ENCODE data around the gene TKFC. TPM values are rescaled to one million over a fixed set of nuclear protein-coding genes. Genes with fewer than 3 reads are reported as not detected.

TKFC gene
- total and polyA plus RNA-seq, 2 experiments from 2014 or later: 39.8 to 44.6 TPM

DNA sequence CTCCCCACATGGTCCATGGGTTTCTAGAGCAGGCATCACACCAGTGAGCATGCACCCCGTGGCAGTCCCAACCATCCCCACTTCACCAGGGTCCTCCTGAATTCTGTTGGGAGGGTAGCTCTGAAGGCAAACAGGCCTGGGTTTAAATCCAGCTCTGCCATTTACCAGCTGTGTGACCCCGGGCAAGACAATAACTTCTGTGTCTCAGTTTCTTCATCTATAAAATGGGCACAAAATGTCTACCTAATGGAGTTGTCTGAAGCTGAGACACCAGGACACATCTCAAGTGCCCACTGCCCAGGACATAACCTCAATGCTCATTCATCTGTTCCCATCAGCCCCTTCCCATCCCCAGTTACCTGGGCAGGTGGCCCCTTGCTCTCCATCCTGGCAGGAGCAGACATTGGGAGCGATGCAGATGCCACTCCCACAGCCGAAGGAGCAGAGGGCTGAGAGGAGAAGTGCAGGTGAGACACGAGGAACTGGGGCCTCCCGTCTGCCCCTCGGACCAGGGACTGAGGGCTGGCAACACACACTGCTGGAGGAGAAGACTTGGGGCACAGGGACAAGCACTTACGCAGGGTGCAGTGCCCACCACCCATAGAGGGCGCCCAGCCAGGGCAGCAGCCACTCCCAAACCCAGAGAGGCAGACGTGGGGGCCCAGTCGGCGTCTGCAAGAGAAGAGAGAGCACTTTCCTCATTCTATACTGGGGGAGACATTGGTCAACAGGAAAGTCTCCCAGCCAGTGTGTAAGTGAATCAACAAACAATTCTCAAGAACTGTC is 41.9 kb upstream of the TKFC start:
- Histone ChIP-seq H3K4me1 (ENCODE audit: insufficient read depth) (peaks cover 5% of the 10 kb centered on the region; the same call in 1 of the 2 replicates), H3K9ac (no peak overlapping the region), H3K27me3 (replicated peaks; ENCODE audit: insufficient read depth) (no peaks in the 10 kb centered on the region), H3K4me2 (ENCODE audit: unreplicated experiment) (no peak overlapping the region), H3K27ac (no peak overlapping the region), H4K20me1 (ENCODE audit: insufficient read depth) (no peaks in the 10 kb centered on the region), H3K9me2 (ENCODE audit: insufficient read depth) (no peaks in the 10 kb centered on the region), H3F3A (ENCODE audit: insufficient read depth) (peaks cover 2% of the 10 kb centered on the region), H2AFZ (no peak overlapping the region), H3K36me3 (ENCODE audit: low read depth) (no peaks in the 10 kb centered on the region), H3K4me3 (no peak overlapping the region), H3K79me2 (ENCODE audit: insufficient read depth) (no peaks in the 10 kb centered on the region), H3K9me3 (ENCODE audit: low read depth) (no peaks in the 10 kb centered on the region)
- TF ChIP-seq EZH2 (IDR thresholded peaks at IDR 0.05; ENCODE audit: insufficient read depth, poor library complexity, severe bottlenecking) (no peak), EZH2phosphoT487 (IDR thresholded peaks at IDR 0.05; ENCODE audit: insufficient read depth, low read depth) (no peak)
- DNase-seq: no peak
- 82% methylated on average over 12 of the region's 12 CpGs for WGBS, 2 experiments (ENCODE audit: low coverage in 1 of 2, low lambda C conversion rate in 2 of 2, missing lambda C conversion rate in 2 of 2)
- in situ Hi-C loops (cut with MboI): no loop called here

DNA sequence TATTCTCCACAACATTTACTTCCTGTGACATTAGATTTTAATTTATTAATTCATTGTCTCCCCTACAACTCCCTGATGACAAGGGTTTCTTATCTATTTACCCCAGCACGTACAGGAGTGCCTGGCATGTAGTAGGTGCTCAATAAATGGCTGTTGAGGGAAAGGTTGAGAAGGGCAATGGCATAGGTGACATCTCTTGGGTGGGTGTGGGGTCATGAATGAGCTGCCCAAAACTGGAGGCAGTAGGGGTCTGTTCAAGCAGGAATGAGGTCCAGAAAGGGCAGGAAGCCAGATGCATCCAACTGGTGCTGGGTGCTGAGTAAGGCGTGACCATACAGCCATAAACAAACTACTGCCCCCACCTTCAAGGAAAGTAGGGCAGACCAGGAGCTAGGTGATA is 40.7 kb upstream of the TKFC start:
- in situ Hi-C loops (cut with MboI): no loop called here
- H3K79me2 ChIP-seq (ENCODE audit: insufficient read depth): no peaks in the 10 kb centered on the region
- 97 to 100% methylated on average over 2 of the region's 2 CpGs for WGBS, 2 experiments (ENCODE audit: low coverage in 1 of 2, low lambda C conversion rate in 2 of 2, missing lambda C conversion rate in 2 of 2)
- H3F3A ChIP-seq (ENCODE audit: insufficient read depth): peaks cover 15% of the 10 kb centered on the region
- DNase-seq: no peak
- H2AFZ ChIP-seq: no peak overlapping the region
- H3K36me3 ChIP-seq (ENCODE audit: low read depth): no peaks in the 10 kb centered on the region
- H3K9ac ChIP-seq: no peak overlapping the region
- no peak for TF ChIP-seq EZH2 (IDR thresholded peaks at IDR 0.05; ENCODE audit: insufficient read depth, poor library complexity, severe bottlenecking)
- no peak for TF ChIP-seq EZH2phosphoT487 (IDR thresholded peaks at IDR 0.05; ENCODE audit: insufficient read depth, low read depth)
- no peak overlapping the region for H3K4me3 ChIP-seq
- H3K9me2 ChIP-seq (ENCODE audit: insufficient read depth): no peaks in the 10 kb centered on the region
- no peaks in the 10 kb centered on the region for H3K9me3 ChIP-seq (ENCODE audit: low read depth)
- H3K27ac ChIP-seq: no peak overlapping the region
- H3K4me1 ChIP-seq (ENCODE audit: insufficient read depth): peaks cover 12% of the 10 kb centered on the region
- H3K4me2 ChIP-seq (ENCODE audit: unreplicated experiment): no peak overlapping the region
- no peaks in the 10 kb centered on the region for H4K20me1 ChIP-seq (ENCODE audit: insufficient read depth)
- H3K27me3 ChIP-seq (replicated peaks; ENCODE audit: insufficient read depth): no peaks in the 10 kb centered on the region

- 2 to 5% methylated on average over 41 to 55 of the region's 60 CpGs for WGBS, 2 experiments (ENCODE audit: low coverage in 1 of 2, low lambda C conversion rate in 2 of 2, missing lambda C conversion rate in 2 of 2)
- Histone ChIP-seq H3K9ac (peak overlapping the region; percentile 79), H3K79me2 (ENCODE audit: insufficient read depth) (no peaks in the 10 kb centered on the region), H3K4me1 (ENCODE audit: insufficient read depth) (peaks cover 28% of the 10 kb centered on the region), H3K9me2 (ENCODE audit: insufficient read depth) (no peaks in the 10 kb centered on the region), H2AFZ (peak overlapping the region; percentile 75), H3K27ac (no peak overlapping the region), H3K27me3 (replicated peaks; ENCODE audit: insufficient read depth) (no peaks in the 10 kb centered on the region), H4K20me1 (ENCODE audit: insufficient read depth) (no peaks in the 10 kb centered on the region), H3F3A (ENCODE audit: insufficient read depth) (peaks cover 32% of the 10 kb centered on the region), H3K9me3 (ENCODE audit: low read depth) (no peaks in the 10 kb centered on the region), H3K4me3 (peak overlapping the region; percentile 68), H3K36me3 (ENCODE audit: low read depth) (peaks cover 5% of the 10 kb centered on the region; the same call in 1 of the 2 replicates), H3K4me2 (ENCODE audit: unreplicated experiment) (peak overlapping the region; percentile 88)
- DNase-seq: peak; percentile 75
- TF ChIP-seq EZH2phosphoT487 (IDR thresholded peaks at IDR 0.05; ENCODE audit: insufficient read depth, low read depth): no peak
- in situ Hi-C loops (cut with MboI): no loop called here
Observed at GRCh38 chr11:61293867-61294716, 38.9 kb upstream of the TKFC start.

- H3K9me2 ChIP-seq (ENCODE audit: insufficient read depth): no peaks in the 10 kb centered on the region
- H3K4me2 ChIP-seq (ENCODE audit: unreplicated experiment): peak within 1 kb of the TSS; percentile 88
- H3K9ac ChIP-seq: peak within 1 kb of the TSS; percentile 79
- H3K36me3 ChIP-seq (ENCODE audit: low read depth): peaks cover 13% of the 10 kb centered on the region; the same call in 1 of the 2 replicates
- peak within 1 kb of the TSS; percentile 75 for H2AFZ ChIP-seq
- peaks cover 40% of the 10 kb centered on the region for H3F3A ChIP-seq (ENCODE audit: insufficient read depth)
- TF ChIP-seq EZH2 (IDR thresholded peaks at IDR 0.05; ENCODE audit: insufficient read depth, poor library complexity, severe bottlenecking) (no peak), EZH2phosphoT487 (IDR thresholded peaks at IDR 0.05; ENCODE audit: insufficient read depth, low read depth) (no peak)
- H3K4me1 ChIP-seq (ENCODE audit: insufficient read depth): peaks cover 28% of the 10 kb centered on the region
- 2 to 6% methylated on average over 54 to 82 of the region's 97 CpGs for WGBS, 2 experiments (ENCODE audit: low coverage in 1 of 2, low lambda C conversion rate in 2 of 2, missing lambda C conversion rate in 2 of 2)
- H3K79me2 ChIP-seq (ENCODE audit: insufficient read depth): no peaks in the 10 kb centered on the region
- peak; percentile 82 for DNase-seq
- no peaks in the 10 kb centered on the region for H3K27me3 ChIP-seq (replicated peaks; ENCODE audit: insufficient read depth)
- H3K9me3 ChIP-seq (ENCODE audit: low read depth): no peaks in the 10 kb centered on the region
- no peak within 1 kb of the TSS for H3K27ac ChIP-seq
- in situ Hi-C loops (cut with MboI): no loop called here
- no peaks in the 10 kb centered on the region for H4K20me1 ChIP-seq (ENCODE audit: insufficient read depth)
- peak within 1 kb of the TSS; percentile 68 for H3K4me3 ChIP-seq
Observed at GRCh38 chr11:61294717-61295595, 38.1 kb upstream of the TKFC start, which contains the start of gene VWCE. VWCE (minus strand) TSS chr11:61295316; CDS start chr11:61295037, 279 bp downstream.
